OCI-LY7 (cell line): ENCODE measurements around the gene SEMA3E. TPM values are rescaled to one million over a fixed set of nuclear protein-coding genes. Genes with fewer than 3 reads are reported as not detected.

Source experiments
- BruUV-seq: library from RNA; stranded (reverse); fragments of 400-500 nt; replicated peaks from 2 replicates; lab custom pipeline; 2021; lab: Mats Ljungman, UMichigan
- CTCF ChIA-PET: fragments of 300-600 bp; sonication (Branson Sonifier 250); formaldehyde crosslinking; loops from one replicate; lab custom pipeline; 2022; ENCODE audit warnings: antibody characterized with exemption; ENCODE audit not compliant: unreplicated experiment; lab: Charles Lee
- POLR2A ChIA-PET: fragments of 300-600 bp; sonication (Branson Sonifier 250); formaldehyde crosslinking; loops from one replicate; lab custom pipeline; 2022; ENCODE audit warnings: antibody characterized with exemption; lab: Charles Lee
- DNase-seq: peaks from one replicate; pipeline ENCODE4 v3.0.0-alpha.2; 2015; ENCODE audit warnings: low spot score
- H2AFZ ChIP-seq: fragments of 200-600 bp; sonication (generic), shearing (Covaris generic); 2 replicates; pipeline ENCODE4 v1.6.1; 2014; ENCODE audit warnings: mild to moderate bottlenecking, antibody characterized with exemption, low read length, moderate library complexity
- H3K27ac ChIP-seq: fragments of 200-600 bp; sonication (generic); 2 replicates; pipeline ENCODE4 v1.5.1; 2014; ENCODE audit warnings: mixed run types, low read depth, mild to moderate bottlenecking, moderate library complexity, low read length, inconsistent platforms; ENCODE audit not compliant: poor library complexity, severe bottlenecking
- H3K36me3 ChIP-seq: fragments of 200-600 bp; sonication (generic); 2 replicates; pipeline ENCODE4 v1.6.1; 2014; ENCODE audit warnings: mild to moderate bottlenecking, antibody characterized with exemption, low read length, moderate library complexity, mixed read lengths; ENCODE audit not compliant: insufficient read depth
- H3K4me1 ChIP-seq: fragments of 200-600 bp; sonication (generic); 2 replicates; pipeline ENCODE4 v1.5.1; 2014; ENCODE audit warnings: mild to moderate bottlenecking, low read length; ENCODE audit not compliant: insufficient read depth, poor library complexity, severe bottlenecking
- H3K4me2 ChIP-seq: fragments of 200-600 bp; sonication (generic); 2 replicates; pipeline ENCODE4 v1.6.1; 2014; ENCODE audit warnings: mild to moderate bottlenecking, low read length
- H3K4me3 ChIP-seq: fragments of 200-600 bp; sonication (generic); 2 replicates; pipeline ENCODE4 v1.5.1; 2014; ENCODE audit warnings: mild to moderate bottlenecking, low read depth, low read length; ENCODE audit not compliant: poor library complexity, severe bottlenecking
- H3K79me2 ChIP-seq: fragments of 200-600 bp; sonication (generic); 2 replicates; pipeline ENCODE4 v1.6.1; 2016; ENCODE audit warnings: low read depth, mild to moderate bottlenecking, low read length, moderate library complexity, mixed read lengths; ENCODE audit not compliant: insufficient read depth
- H3K9me2 ChIP-seq: fragments of 200-600 bp; sonication (generic); 2 replicates; pipeline ENCODE4 v1.6.1; 2016; ENCODE audit warnings: mild to moderate bottlenecking, low read length, mixed read lengths; ENCODE audit not compliant: insufficient read depth
- H3K9me3 ChIP-seq: fragments of 200-600 bp; sonication (generic); 2 replicates; pipeline ENCODE4 v1.6.1; 2014; ENCODE audit warnings: mild to moderate bottlenecking, mixed run types, low read length, mixed read lengths
- H4K20me1 ChIP-seq: fragments of 200-600 bp; sonication (generic); 2 replicates; pipeline ENCODE4 v1.6.1; 2014; ENCODE audit warnings: mild to moderate bottlenecking, antibody characterized with exemption, low read length, moderate library complexity, mixed read lengths; ENCODE audit not compliant: insufficient read depth
- EZH2phosphoT487 ChIP-seq: fragments of 200-600 bp; sonication (generic); IDR thresholded peaks from 2 replicates; pipeline ENCODE4 v1.6.1; 2018; ENCODE audit warnings: low read depth, borderline replicate concordance, mild to moderate bottlenecking, mixed run types, antibody characterized with exemption, low read length, moderate library complexity, mixed read lengths
- intact Hi-C: fragments of 100-400 bp; cut with micrococcal nuclease; formaldehyde crosslinking; loops from one replicate; pipeline ENCODE4 v1.10.0; 2022; ENCODE audit not compliant: unreplicated experiment
- total RNA-seq, 2 experiments: library from RNA; depleted of rRNA in 1 of 2; stranded (reverse); fragments of >200 nt in 1 of 2; shearing (Covaris generic) in 1 of 2; gene quantifications; 2 replicates each; pipeline ENCODE4 v1.2.3, GENCODE V29; 2014 to 2022
- TF ChIP-seq, protein P1 (sequence below): fragments of 200-600 bp; sonication (generic); conservative IDR thresholded peaks from 2 replicates; pipeline ENCODE4 v1.5.1; 2014; ENCODE audit warnings: mild to moderate bottlenecking, antibody characterized with exemption, low read length, moderate library complexity, mixed read lengths

SEMA3E gene
- total RNA-seq, 2 experiments from 2014 or later = 0.06 TPM; not detected in 1

- BruUV-seq = no TSS peak
- TF ChIP-seq EZH2phosphoT487 = no peak
- TF ChIP-seq, protein P1, sequence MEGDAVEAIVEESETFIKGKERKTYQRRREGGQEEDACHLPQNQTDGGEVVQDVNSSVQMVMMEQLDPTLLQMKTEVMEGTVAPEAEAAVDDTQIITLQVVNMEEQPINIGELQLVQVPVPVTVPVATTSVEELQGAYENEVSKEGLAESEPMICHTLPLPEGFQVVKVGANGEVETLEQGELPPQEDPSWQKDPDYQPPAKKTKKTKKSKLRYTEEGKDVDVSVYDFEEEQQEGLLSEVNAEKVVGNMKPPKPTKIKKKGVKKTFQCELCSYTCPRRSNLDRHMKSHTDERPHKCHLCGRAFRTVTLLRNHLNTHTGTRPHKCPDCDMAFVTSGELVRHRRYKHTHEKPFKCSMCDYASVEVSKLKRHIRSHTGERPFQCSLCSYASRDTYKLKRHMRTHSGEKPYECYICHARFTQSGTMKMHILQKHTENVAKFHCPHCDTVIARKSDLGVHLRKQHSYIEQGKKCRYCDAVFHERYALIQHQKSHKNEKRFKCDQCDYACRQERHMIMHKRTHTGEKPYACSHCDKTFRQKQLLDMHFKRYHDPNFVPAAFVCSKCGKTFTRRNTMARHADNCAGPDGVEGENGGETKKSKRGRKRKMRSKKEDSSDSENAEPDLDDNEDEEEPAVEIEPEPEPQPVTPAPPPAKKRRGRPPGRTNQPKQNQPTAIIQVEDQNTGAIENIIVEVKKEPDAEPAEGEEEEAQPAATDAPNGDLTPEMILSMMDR = no peak
- no peak overlapping the region for H3K27ac ChIP-seq
Observed at GRCh38 chr7:83696101-83696500, 47.2 kb upstream of the SEMA3E start.

DNA sequence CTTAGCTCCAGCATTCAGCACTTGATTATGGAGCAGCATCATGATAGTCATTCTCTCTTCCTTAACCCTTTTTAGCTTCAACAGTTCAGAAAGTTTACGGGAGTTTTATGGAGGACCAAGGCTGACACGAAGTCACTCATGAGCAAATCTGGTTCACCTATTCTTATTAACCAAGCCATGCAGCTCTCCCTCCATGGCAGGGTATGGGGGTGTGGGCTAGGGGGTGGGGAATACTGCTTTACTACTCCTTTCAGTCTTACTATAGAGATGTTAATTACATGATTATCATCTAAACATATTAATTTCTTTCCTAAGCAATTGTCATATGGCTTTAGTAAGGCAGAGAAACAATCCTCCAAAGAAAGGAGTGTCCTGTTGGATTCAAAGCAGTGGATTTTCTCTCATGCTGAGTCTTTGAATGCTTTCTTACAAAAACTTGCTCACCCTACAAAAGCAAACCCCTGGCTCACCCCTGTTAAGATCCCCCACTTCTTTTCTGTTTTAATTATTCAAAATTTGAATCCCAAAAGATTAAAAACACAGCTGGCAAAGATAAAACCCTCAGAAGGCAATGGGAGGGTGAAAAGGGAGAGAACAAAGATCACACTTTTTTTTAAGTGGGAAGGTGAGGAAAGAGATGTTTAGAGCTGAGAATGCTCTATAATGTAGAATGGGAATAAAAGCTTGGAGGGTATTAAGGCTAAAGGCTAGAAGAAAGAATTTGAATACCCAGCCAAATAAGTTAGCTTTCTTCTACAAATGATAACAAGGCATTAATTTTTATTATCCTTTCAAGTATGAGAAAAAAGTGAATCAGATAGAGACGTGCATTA is 46.4 kb upstream of the SEMA3E start:
- CTCF ChIA-PET = no interaction called here
- POLR2A ChIA-PET = interaction anchor here (0.5 to 1.3 kb wide), 3 partner anchors 10 to 175 kb away, joined by 3 to 4 read pairs (median 3); no protein-coding TSS in a partner anchor
- TF ChIP-seq, protein P1 = no peak
- no peak for TF ChIP-seq EZH2phosphoT487
- H3K79me2 ChIP-seq = no peaks in the 10 kb centered on the region
- no peak overlapping the region for H2AFZ ChIP-seq
- intact Hi-C loops = no loop called here
- H3K4me2 ChIP-seq = no peak overlapping the region
- no peak for DNase-seq
- H3K27ac ChIP-seq = no peak overlapping the region
- H3K9me2 ChIP-seq = no peaks in the 10 kb centered on the region
- BruUV-seq = no TSS peak
- H3K4me3 ChIP-seq = no peak overlapping the region
- H3K4me1 ChIP-seq = no peaks in the 10 kb centered on the region
- H3K9me3 ChIP-seq = no peaks in the 10 kb centered on the region
- H3K36me3 ChIP-seq = no peaks in the 10 kb centered on the region
- no peaks in the 10 kb centered on the region for H4K20me1 ChIP-seq

More at GRCh38 chr7:83696101-83696500, 47.2 kb upstream of the SEMA3E start:
- Histone ChIP-seq H3K4me1 (no peaks in the 10 kb centered on the region), H3K36me3 (no peaks in the 10 kb centered on the region), H4K20me1 (no peaks in the 10 kb centered on the region), H2AFZ (no peak overlapping the region), H3K4me2 (no peak overlapping the region), H3K79me2 (no peaks in the 10 kb centered on the region), H3K4me3 (no peak overlapping the region), H3K9me2 (no peaks in the 10 kb centered on the region), H3K9me3 (no peaks in the 10 kb centered on the region)
- ChIA-PET CTCF (no interaction called here), POLR2A (interaction anchor here (0.5 to 1.3 kb wide), 3 partner anchors 11 to 174 kb away, joined by 3 to 4 read pairs (median 3); no protein-coding TSS in a partner anchor)
- intact Hi-C loops = no loop called here
- no peak for DNase-seq

- no peaks in the 10 kb centered on the region for H3K4me1 ChIP-seq
- H3K9me3 ChIP-seq = no peaks in the 10 kb centered on the region
- intact Hi-C loops = no loop called here
- no TSS peak for BruUV-seq
- H3K4me2 ChIP-seq = no peak overlapping the region
- no peaks in the 10 kb centered on the region for H4K20me1 ChIP-seq
- no peaks in the 10 kb centered on the region for H3K79me2 ChIP-seq
- no peak overlapping the region for H3K4me3 ChIP-seq
- no peaks in the 10 kb centered on the region for H3K9me2 ChIP-seq
- TF ChIP-seq, protein P1 = no peak
- TF ChIP-seq EZH2phosphoT487 = no peak
- CTCF ChIA-PET = no interaction called here
- POLR2A ChIA-PET = no interaction called here
- H3K27ac ChIP-seq = no peak overlapping the region
- no peaks in the 10 kb centered on the region for H3K36me3 ChIP-seq
- no peak overlapping the region for H2AFZ ChIP-seq
- DNase-seq = no peak
Observed at GRCh38 chr7:83693256-83693655, 44.3 kb upstream of the SEMA3E start.
